ENCODE measurements around the gene ARHGAP31.
"Not testable (repeated sequence)": the region's sequence is repeated elsewhere in the genome, so short reads cannot be mapped to it uniquely, and the experiment has no call there.

ARHGAP31 gene

GRCh38 chr3:119295816-119296726, 1.9 kb downstream of the ARHGAP31 start:
- DNase-seq (ENCODE audit: low read depth, low spot score): no peak

- DNase-seq (ENCODE audit: low read depth, low spot score): no peak
Measured at GRCh38 chr3:119296727-119297122, 2.5 kb downstream of the ARHGAP31 start.

GRCh38 chr3:119297169-119297568, 3.0 kb downstream of the ARHGAP31 start:
- DNase-seq (ENCODE audit: low read depth, low spot score): no peak

- no peak for DNase-seq (ENCODE audit: low read depth, low spot score)
Measured at GRCh38 chr3:119298565-119298941, 4.4 kb downstream of the ARHGAP31 start.

GRCh38 chr3:119300991-119301391, 6.8 kb downstream of the ARHGAP31 start:
- DNase-seq (ENCODE audit: low read depth, low spot score): no peak

- DNase-seq (ENCODE audit: low read depth, low spot score): no peak
Measured at GRCh38 chr3:119301662-119302061, 7.5 kb downstream of the ARHGAP31 start.

GRCh38 chr3:119302697-119303551, 8.7 kb downstream of the ARHGAP31 start:
- DNase-seq (ENCODE audit: low read depth, low spot score): no peak

- no peak for DNase-seq (ENCODE audit: low read depth, low spot score)
Measured at GRCh38 chr3:119304201-119304713, 10.1 kb downstream of the ARHGAP31 start.

GRCh38 chr3:119305286-119305685, 11.1 kb downstream of the ARHGAP31 start:
- DNase-seq (ENCODE audit: low read depth, low spot score): no peak

GRCh38 chr3:119306378-119306777, 12.2 kb downstream of the ARHGAP31 start:
- DNase-seq (ENCODE audit: low read depth, low spot score): not testable (repeated sequence)

- no peak for DNase-seq (ENCODE audit: low read depth, low spot score)
Measured at GRCh38 chr3:119308355-119308754, 14.2 kb downstream of the ARHGAP31 start.

- DNase-seq (ENCODE audit: low read depth, low spot score): no peak
Measured at GRCh38 chr3:119309591-119309990, 15.4 kb downstream of the ARHGAP31 start.

GRCh38 chr3:119310071-119310470, 15.9 kb downstream of the ARHGAP31 start:
- no peak for DNase-seq (ENCODE audit: low read depth, low spot score)

GRCh38 chr3:119311081-119311925, 17.1 kb downstream of the ARHGAP31 start:
- DNase-seq (ENCODE audit: low read depth, low spot score): no peak

- no peak for DNase-seq (ENCODE audit: low read depth, low spot score)
Measured at GRCh38 chr3:119313461-119313860, 19.3 kb downstream of the ARHGAP31 start.

GRCh38 chr3:119314821-119315220, 20.6 kb downstream of the ARHGAP31 start:
- DNase-seq (ENCODE audit: low read depth, low spot score): no peak

GRCh38 chr3:119315600-119316312, 21.6 kb downstream of the ARHGAP31 start:
- no peak for DNase-seq (ENCODE audit: low read depth, low spot score)

- no peak for DNase-seq (ENCODE audit: low read depth, low spot score)
Measured at GRCh38 chr3:119316313-119316670, 22.1 kb downstream of the ARHGAP31 start.

GRCh38 chr3:119318876-119319275, 24.7 kb downstream of the ARHGAP31 start:
- DNase-seq (ENCODE audit: low read depth, low spot score): no peak

GRCh38 chr3:119319311-119319710, 25.1 kb downstream of the ARHGAP31 start:
- DNase-seq (ENCODE audit: low read depth, low spot score): no peak

GRCh38 chr3:119320785-119321184, 26.6 kb downstream of the ARHGAP31 start:
- DNase-seq (ENCODE audit: low read depth, low spot score): not testable (repeated sequence)

Measured in activated naive CD8-positive, alpha-beta T cell treated with anti-CD3 and anti-CD28 coated beads, Interleukin-2, amount 50 U/mL, for 16 hours (primary cell).